ENCODE data around the gene SEMA3B.

SEMA3B gene

DNA sequence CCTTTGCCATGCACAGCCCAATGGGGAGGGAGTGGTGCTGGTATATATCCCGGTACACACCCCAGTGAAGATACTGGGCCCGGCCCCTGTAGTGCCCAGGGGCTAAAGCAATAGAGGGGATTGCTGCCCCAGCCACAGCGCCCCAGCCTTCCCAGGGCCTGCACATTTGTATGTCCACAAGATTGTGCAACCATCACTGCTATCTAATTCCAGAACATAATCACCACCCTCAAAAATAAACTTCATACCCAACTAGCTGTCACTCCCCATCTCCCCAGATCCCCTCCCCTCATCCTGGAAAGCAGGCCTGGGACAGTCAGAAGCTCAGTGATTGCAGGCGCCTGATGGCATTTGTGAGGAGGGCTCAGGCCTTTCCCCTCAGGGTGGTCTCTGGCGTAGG lies 19.5 kb upstream of the SEMA3B start:
- Histone ChIP-seq H3K9me3 (replicated peaks; ENCODE audit: insufficient read depth, low read length) (no peaks in the 10 kb centered on the region), H4K20me1 (ENCODE audit: insufficient read depth, low read length) (peaks cover 9% of the 10 kb centered on the region; the same call in 1 of the 2 replicates), H3K27ac (ENCODE audit: low read length) (no peak overlapping the region), H3K4me1 (ENCODE audit: low read length) (peaks cover 13% of the 10 kb centered on the region), H3K4me2 (ENCODE audit: low read depth, low read length) (no peak overlapping the region), H2AFZ (ENCODE audit: low read length) (no peak overlapping the region), H3K9ac (ENCODE audit: low read length) (no peak overlapping the region), H3F3A (ENCODE audit: insufficient read depth, low read length) (peaks cover 21% of the 10 kb centered on the region), H3K36me3 (replicated peaks; ENCODE audit: insufficient read depth, low read length) (no peaks in the 10 kb centered on the region), H3K4me3 (ENCODE audit: low read length) (no peak overlapping the region), H3K9me2 (replicated peaks; ENCODE audit: insufficient read depth, low read length) (no peaks in the 10 kb centered on the region), H3K79me2 (ENCODE audit: low read length) (peaks cover 75% of the 10 kb centered on the region), H3K27me3 (replicated peaks; ENCODE audit: insufficient read depth, low read length) (no peaks in the 10 kb centered on the region)
- DNase-seq: no peak
- TF ChIP-seq, protein P1, sequence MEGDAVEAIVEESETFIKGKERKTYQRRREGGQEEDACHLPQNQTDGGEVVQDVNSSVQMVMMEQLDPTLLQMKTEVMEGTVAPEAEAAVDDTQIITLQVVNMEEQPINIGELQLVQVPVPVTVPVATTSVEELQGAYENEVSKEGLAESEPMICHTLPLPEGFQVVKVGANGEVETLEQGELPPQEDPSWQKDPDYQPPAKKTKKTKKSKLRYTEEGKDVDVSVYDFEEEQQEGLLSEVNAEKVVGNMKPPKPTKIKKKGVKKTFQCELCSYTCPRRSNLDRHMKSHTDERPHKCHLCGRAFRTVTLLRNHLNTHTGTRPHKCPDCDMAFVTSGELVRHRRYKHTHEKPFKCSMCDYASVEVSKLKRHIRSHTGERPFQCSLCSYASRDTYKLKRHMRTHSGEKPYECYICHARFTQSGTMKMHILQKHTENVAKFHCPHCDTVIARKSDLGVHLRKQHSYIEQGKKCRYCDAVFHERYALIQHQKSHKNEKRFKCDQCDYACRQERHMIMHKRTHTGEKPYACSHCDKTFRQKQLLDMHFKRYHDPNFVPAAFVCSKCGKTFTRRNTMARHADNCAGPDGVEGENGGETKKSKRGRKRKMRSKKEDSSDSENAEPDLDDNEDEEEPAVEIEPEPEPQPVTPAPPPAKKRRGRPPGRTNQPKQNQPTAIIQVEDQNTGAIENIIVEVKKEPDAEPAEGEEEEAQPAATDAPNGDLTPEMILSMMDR (IDR thresholded peaks at IDR 0.05; ENCODE audit: low read length): no peak
- TF ChIP-seq EZH2 (optimal IDR thresholded peaks at IDR 0.05; ENCODE audit: low read depth, low read length): no peak
- no peak for TF ChIP-seq EZH2phosphoT487 (IDR thresholded peaks at IDR 0.05; ENCODE audit: low read length)

DNA sequence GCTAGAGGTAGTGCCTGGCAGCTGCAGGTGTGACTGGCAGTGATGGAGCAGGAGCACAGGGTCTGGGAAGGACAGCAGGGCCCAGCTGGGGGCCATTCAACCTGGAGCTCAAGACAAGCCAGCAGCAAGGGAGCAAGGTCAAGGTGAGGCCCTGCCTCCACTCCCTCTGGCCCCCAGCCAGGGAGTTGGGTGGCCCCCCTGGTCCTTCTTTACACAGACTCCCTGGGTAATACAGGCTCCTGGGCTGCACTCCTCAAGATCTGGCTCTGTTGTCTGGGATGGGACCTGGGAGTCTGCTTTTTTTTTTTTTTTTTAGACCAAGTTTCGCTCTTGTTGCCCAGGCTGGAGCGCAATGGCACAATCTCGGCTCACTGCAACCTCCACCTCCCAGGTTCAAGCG lies 18.4 kb upstream of the SEMA3B start:
- TF ChIP-seq, protein P1 (IDR thresholded peaks at IDR 0.05; ENCODE audit: low read length): no peak
- TF ChIP-seq EZH2 (optimal IDR thresholded peaks at IDR 0.05; ENCODE audit: low read depth, low read length): no peak
- Histone ChIP-seq H4K20me1 (ENCODE audit: insufficient read depth, low read length) (peaks cover 9% of the 10 kb centered on the region; the same call in 1 of the 2 replicates), H3K27ac (ENCODE audit: low read length) (no peak overlapping the region), H2AFZ (ENCODE audit: low read length) (no peak overlapping the region), H3K4me2 (ENCODE audit: low read depth, low read length) (no peak overlapping the region), H3K9me2 (replicated peaks; ENCODE audit: insufficient read depth, low read length) (no peaks in the 10 kb centered on the region), H3K79me2 (ENCODE audit: low read length) (peaks cover 66% of the 10 kb centered on the region), H3K4me1 (ENCODE audit: low read length) (peaks cover 13% of the 10 kb centered on the region), H3K9ac (ENCODE audit: low read length) (no peak overlapping the region), H3K9me3 (replicated peaks; ENCODE audit: insufficient read depth, low read length) (no peaks in the 10 kb centered on the region), H3K27me3 (replicated peaks; ENCODE audit: insufficient read depth, low read length) (no peaks in the 10 kb centered on the region), H3K4me3 (ENCODE audit: low read length) (no peak overlapping the region), H3K36me3 (replicated peaks; ENCODE audit: insufficient read depth, low read length) (no peaks in the 10 kb centered on the region), H3F3A (ENCODE audit: insufficient read depth, low read length) (peaks cover 18% of the 10 kb centered on the region)
- no peak for DNase-seq

DNA sequence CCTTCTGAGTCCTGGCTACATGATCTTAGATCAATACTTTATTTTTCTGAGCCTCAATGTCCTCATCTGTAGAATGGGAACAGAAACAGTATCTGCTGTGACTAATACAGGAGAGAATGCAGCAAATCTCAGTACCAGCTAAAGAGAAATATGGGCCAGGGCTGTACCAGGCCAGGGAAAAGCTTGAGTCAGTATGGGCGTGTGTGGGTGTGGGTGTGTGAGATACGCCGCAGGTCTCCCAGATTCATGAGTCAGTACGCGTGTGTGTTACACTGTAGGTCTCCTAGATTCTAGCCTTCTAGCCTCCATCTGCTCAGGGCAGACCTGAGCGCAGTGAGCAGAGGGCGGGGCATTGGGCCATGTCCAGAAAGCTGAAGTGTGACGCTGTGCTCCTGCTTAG lies 17.7 kb upstream of the SEMA3B start:
- Histone ChIP-seq H3K4me2 (ENCODE audit: low read depth, low read length) (no peak overlapping the region), H3K4me3 (ENCODE audit: low read length) (no peak overlapping the region), H3K9me3 (replicated peaks; ENCODE audit: insufficient read depth, low read length) (no peaks in the 10 kb centered on the region), H3K4me1 (ENCODE audit: low read length) (peaks cover 13% of the 10 kb centered on the region), H3K36me3 (replicated peaks; ENCODE audit: insufficient read depth, low read length) (no peaks in the 10 kb centered on the region), H3K79me2 (ENCODE audit: low read length) (peaks cover 59% of the 10 kb centered on the region), H3K9ac (ENCODE audit: low read length) (no peak overlapping the region), H3K9me2 (replicated peaks; ENCODE audit: insufficient read depth, low read length) (no peaks in the 10 kb centered on the region), H3F3A (ENCODE audit: insufficient read depth, low read length) (peaks cover 11% of the 10 kb centered on the region), H4K20me1 (ENCODE audit: insufficient read depth, low read length) (peaks cover 9% of the 10 kb centered on the region; the same call in 1 of the 2 replicates), H3K27me3 (replicated peaks; ENCODE audit: insufficient read depth, low read length) (no peaks in the 10 kb centered on the region), H3K27ac (ENCODE audit: low read length) (no peak overlapping the region), H2AFZ (ENCODE audit: low read length) (no peak overlapping the region)
- TF ChIP-seq, protein P1 (IDR thresholded peaks at IDR 0.05; ENCODE audit: low read length): no peak
- TF ChIP-seq EZH2phosphoT487 (IDR thresholded peaks at IDR 0.05; ENCODE audit: low read length) (no peak), EZH2 (optimal IDR thresholded peaks at IDR 0.05; ENCODE audit: low read depth, low read length) (no peak)
- no peak for DNase-seq
